GM06990 (cell line): ENCODE measurements around the gene SLC25A33.
A peak's percentile ranks its signal among the peaks of the same experiment; 100 is the strongest.

Experiments used
- DNase-seq: peaks from one replicate; pipeline ENCODE4 v3.0.0-alpha.2; 2011; ENCODE audit not compliant: insufficient read length; ENCODE audit errors: extremely low read depth
- H3K27me3 ChIP-seq: replicated peaks from 2 replicates; pipeline ENCODE4 v1.6.0; 2011; ENCODE audit warnings: low read length; ENCODE audit not compliant: control insufficient read depth, insufficient read depth
- H3K36me3 ChIP-seq: 2 replicates; pipeline ENCODE4 v1.5.1; 2011; ENCODE audit warnings: low read length; ENCODE audit not compliant: control insufficient read depth, insufficient read depth
- H3K4me3 ChIP-seq: replicated peaks from 2 replicates; pipeline ENCODE4 v1.5.1; 2011; ENCODE audit warnings: low read depth, mild to moderate bottlenecking, control low read depth, low read length
- CTCF ChIP-seq: IDR thresholded peaks from 2 replicates; pipeline ENCODE4 v1.5.1; 2011; ENCODE audit warnings: low read length, control low read depth, mild to moderate bottlenecking, inconsistent platforms; ENCODE audit not compliant: insufficient read depth, poor library complexity, severe bottlenecking

Gene SLC25A33

GRCh38 chr1:9588551-9589143 lies 49.4 kb downstream of the SLC25A33 start, which contains the start of gene TMEM201:
TMEM201 (plus strand) TSS chr1:9588911; CDS start chr1:9588931, 20 bp downstream.
- peak; percentile 95 for DNase-seq
- Histone ChIP-seq H3K27me3 (no peaks in the 10 kb centered on the region), H3K4me3 (peak within 1 kb of the TSS; percentile 87), H3K36me3 (no peaks in the 10 kb centered on the region; the same call in 1 of the 2 replicates)
- peak; percentile 27 for TF ChIP-seq CTCF

- TF ChIP-seq CTCF, result no peak
- peak; percentile 55 for DNase-seq
- H3K4me3 ChIP-seq, result peak overlapping the region; percentile 87
- no peaks in the 10 kb centered on the region for H3K27me3 ChIP-seq
- no peaks in the 10 kb centered on the region; the same call in 1 of the 2 replicates for H3K36me3 ChIP-seq
These were observed 50.0 kb downstream of the SLC25A33 start for GRCh38 chr1:9589144-9589718.

GRCh38 chr1:9589719-9590157 lies 50.5 kb downstream of the SLC25A33 start:
- Histone ChIP-seq H3K27me3 (no peaks in the 10 kb centered on the region), H3K4me3 (peak overlapping the region; percentile 87), H3K36me3 (no peaks in the 10 kb centered on the region; the same call in 1 of the 2 replicates)
- TF ChIP-seq CTCF, result no peak
- DNase-seq, result no peak

GRCh38 chr1:9590201-9590600 lies 50.9 kb downstream of the SLC25A33 start:
- DNase-seq, result no peak
- Histone ChIP-seq H3K27me3 (no peaks in the 10 kb centered on the region), H3K36me3 (no peaks in the 10 kb centered on the region; the same call in 1 of the 2 replicates), H3K4me3 (peak overlapping the region; percentile 87)
- TF ChIP-seq CTCF, result no peak

- DNase-seq, result no peak
- H3K4me3 ChIP-seq, result peak overlapping the region; percentile 87; the same call in 1 of the 2 replicates
These were observed 51.8 kb downstream of the SLC25A33 start for GRCh38 chr1:9590945-9591668.

More at GRCh38 chr1:9590945-9591668, 51.8 kb downstream of the SLC25A33 start:
- no peak for TF ChIP-seq CTCF
- H3K27me3 ChIP-seq, result no peaks in the 10 kb centered on the region
- H3K36me3 ChIP-seq, result no peaks in the 10 kb centered on the region; the same call in 1 of the 2 replicates
